ENCODE measurements around the gene HAUS2. TPM values are rescaled to one million over a fixed set of nuclear protein-coding genes. Genes with fewer than 3 reads are reported as not detected.
A peak's percentile ranks its signal among the peaks of the same experiment; 100 is the strongest.

Gene HAUS2
- polyA plus RNA-seq (2013, experiment 1 of 2), result 26.3 TPM
- 29.2 TPM for polyA plus RNA-seq (2013, experiment 2 of 2)

DNA sequence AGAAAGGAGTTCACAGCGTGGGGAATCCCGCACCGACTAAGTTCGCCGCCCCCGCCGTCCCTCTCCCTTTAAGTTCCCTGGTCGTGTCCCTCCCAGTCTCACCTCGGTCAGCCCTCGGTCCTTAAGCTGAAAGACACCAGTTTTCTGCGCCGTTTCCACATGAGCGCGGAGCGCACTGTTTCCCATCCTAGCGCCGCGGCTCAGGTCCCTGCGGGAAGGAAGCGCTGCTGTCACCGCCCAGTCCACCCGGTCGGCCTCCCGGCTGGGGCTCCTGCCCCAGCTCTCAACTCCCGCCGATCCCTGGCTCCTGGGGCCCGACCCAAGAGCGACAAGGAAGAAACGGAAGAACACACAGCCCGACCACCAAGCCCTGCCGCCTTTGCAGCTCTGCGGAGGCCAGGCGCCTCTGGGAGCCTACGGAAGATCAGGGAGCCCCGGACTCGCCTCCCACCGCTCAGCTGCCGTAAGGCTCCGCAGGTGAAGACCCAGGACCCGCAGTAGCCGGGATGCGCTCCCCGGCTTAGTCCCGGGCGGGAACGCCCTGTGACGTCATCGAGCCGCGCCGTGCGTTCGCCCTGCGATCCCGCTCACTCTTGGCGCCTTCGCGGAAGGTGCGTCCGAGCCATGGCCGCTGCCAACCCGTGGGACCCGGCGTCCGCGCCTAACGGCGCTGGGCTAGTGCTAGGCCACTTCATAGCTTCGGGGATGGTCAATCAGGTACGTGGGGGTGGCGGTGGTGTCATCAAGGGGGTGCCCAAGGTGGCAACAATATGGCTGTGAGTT, at the start of gene HAUS2, which contains the start of gene LRRC57:
HAUS2 (plus strand) TSS at position 590 of the 783 bp plus-strand sequence; CDS start at position 625, 35 bp downstream.
LRRC57 (minus strand) TSS at position 545 of the 783 bp plus-strand sequence; CDS start at position 186, 359 bp downstream.
- Histone ChIP-seq H3K9me3 (ENCODE audit: control insufficient read depth, low read length) (no peaks in the 10 kb centered on the region), H3K4me3 (ENCODE audit: extremely low read depth, insufficient read depth, low read length, poor library complexity, severe bottlenecking) (peak within 1 kb of the TSS; percentile 91), H3K4me1 (ENCODE audit: control insufficient read depth, insufficient read depth, low read length, poor library complexity, severe bottlenecking) (peaks cover 12% of the 10 kb centered on the region), H3K36me3 (ENCODE audit: control insufficient read depth, insufficient read depth, low read length) (peaks cover 29% of the 10 kb centered on the region), H3K27ac (ENCODE audit: low read depth, low read length, severe bottlenecking) (peak within 1 kb of the TSS; percentile 52)
- WGBS, 2 experiments (ENCODE audit: insufficient coverage in 2 of 2), result 0% methylated on average over 62 to 65 of the region's 71 CpGs

DNA sequence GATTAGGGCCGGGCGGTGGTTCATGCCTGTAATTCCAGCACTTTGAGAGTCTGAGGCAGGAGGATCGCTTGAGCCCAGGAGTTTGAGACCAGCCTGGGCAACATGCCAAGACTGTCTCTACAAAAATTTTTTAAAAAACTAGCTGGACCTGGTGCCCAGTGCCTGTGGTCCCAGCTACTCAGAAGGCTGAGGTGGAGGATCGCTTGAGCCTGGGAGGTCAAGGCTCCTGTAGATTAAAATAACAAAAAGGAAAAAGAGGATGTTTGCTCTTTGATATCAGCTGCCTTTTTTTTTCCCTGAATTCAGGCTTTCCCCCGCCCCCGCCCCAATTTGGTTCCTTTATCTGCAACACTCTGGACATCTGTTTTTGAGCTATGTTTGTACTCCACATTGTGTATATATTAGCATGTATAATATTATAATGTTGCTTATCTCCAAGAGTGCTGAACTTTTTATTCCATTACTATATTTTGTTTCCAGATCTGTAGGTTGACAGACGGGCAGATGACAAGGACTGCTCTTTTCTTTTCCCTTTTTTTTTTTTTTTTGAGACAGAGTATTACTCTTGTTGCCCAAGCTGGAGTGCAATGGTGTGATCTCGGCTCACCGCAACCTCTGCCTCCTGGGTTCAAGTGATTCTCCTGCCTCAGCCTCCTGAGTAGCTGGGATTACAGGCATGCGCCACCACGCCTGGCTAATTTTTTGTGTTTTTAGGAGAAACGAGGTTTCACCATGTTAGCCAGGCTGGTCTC, 48.6 kb upstream of the HAUS2 start:
- Histone ChIP-seq H3K4me3 (ENCODE audit: extremely low read depth, insufficient read depth, low read length, poor library complexity, severe bottlenecking) (no peak overlapping the region), H3K36me3 (ENCODE audit: control insufficient read depth, insufficient read depth, low read length) (peaks cover 44% of the 10 kb centered on the region), H3K4me1 (ENCODE audit: control insufficient read depth, insufficient read depth, low read length, poor library complexity, severe bottlenecking) (peaks cover 16% of the 10 kb centered on the region), H3K9me3 (ENCODE audit: control insufficient read depth, low read length) (no peaks in the 10 kb centered on the region), H3K27ac (ENCODE audit: low read depth, low read length, severe bottlenecking) (peak overlapping the region; percentile 43)
- WGBS, 2 experiments (ENCODE audit: insufficient coverage in 2 of 2), result 68 to 88% methylated on average over 4 to 7 of the region's 12 CpGs

DNA sequence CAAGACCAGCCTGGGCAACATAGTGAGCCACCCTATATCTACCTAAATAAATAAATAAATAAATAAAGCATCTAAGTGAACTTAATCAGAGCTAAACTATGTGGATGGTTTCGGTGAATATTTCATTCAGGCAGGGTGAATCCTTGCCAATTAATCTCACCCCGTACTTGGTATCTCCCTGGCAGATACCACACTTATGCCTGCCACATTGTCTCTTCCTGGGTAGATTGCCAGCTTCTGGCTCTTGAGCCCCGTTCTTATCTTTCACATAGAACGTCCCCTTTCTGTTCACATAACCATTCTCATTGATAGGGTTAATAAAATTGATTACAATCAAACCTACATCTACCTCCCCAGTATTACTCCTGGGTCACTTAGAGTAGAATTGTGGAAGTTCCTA, 46.2 kb upstream of the HAUS2 start:
- no peak overlapping the region for H3K27ac ChIP-seq (ENCODE audit: low read depth, low read length, severe bottlenecking)
- H3K9me3 ChIP-seq (ENCODE audit: control insufficient read depth, low read length), result no peaks in the 10 kb centered on the region
- 94 to 100% methylated on average over 2 of the region's 4 CpGs for WGBS, 2 experiments (ENCODE audit: insufficient coverage in 2 of 2)
- H3K4me3 ChIP-seq (ENCODE audit: extremely low read depth, insufficient read depth, low read length, poor library complexity, severe bottlenecking), result no peak overlapping the region
- H3K4me1 ChIP-seq (ENCODE audit: control insufficient read depth, insufficient read depth, low read length, poor library complexity, severe bottlenecking), result peaks cover 16% of the 10 kb centered on the region
- peaks cover 49% of the 10 kb centered on the region for H3K36me3 ChIP-seq (ENCODE audit: control insufficient read depth, insufficient read depth, low read length)

DNA sequence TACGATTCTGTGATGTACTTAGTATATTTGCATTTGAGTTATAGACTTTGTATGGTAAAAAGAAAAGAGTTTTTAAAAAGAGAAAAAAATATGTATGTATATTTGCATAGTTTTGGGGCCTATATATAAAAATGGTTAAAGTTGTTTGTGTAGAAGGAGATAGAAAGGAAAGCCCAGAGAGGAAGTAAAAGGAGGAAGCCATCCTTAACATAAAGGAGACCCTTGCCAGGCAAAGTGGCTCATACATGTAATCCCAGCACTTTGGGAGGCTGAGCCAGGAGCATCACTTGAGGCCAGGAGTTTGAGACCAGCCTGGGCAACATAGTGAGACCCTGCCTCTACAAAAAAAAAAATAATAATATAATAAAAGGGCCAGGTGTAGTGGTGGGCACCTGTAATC, 44.8 kb upstream of the HAUS2 start:
- Histone ChIP-seq H3K27ac (ENCODE audit: low read depth, low read length, severe bottlenecking) (no peak overlapping the region), H3K36me3 (ENCODE audit: control insufficient read depth, insufficient read depth, low read length) (peaks cover 49% of the 10 kb centered on the region), H3K4me3 (ENCODE audit: extremely low read depth, insufficient read depth, low read length, poor library complexity, severe bottlenecking) (no peak overlapping the region), H3K9me3 (ENCODE audit: control insufficient read depth, low read length) (no peaks in the 10 kb centered on the region), H3K4me1 (ENCODE audit: control insufficient read depth, insufficient read depth, low read length, poor library complexity, severe bottlenecking) (peaks cover 4% of the 10 kb centered on the region)
- WGBS, 2 experiments (ENCODE audit: insufficient coverage in 2 of 2), result 100% methylated on average over 1 of the region's 1 CpG

DNA sequence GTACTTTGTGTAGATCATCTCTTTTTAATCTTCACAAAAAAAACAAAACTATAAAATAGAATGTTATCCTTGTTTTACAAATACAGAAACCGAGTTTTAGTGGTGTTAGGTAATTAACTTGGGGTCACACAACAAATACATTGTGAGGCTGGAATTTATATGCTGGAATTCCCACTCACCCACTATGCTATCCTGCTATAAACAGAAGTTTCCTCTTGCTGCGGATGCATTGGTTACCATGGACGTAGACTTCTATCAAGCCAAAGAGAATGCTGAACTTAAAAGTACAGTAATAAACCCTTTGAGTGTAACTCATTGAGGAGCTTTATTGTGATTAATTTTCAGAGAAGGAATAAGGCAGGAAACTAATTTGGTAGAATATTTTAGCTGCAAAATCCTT, 44.0 kb upstream of the HAUS2 start:
- 100% methylated on average over 1 of the region's 3 CpGs; no CpG with 5 or more reads in 1 of the 2 experiments for WGBS, 2 experiments (ENCODE audit: insufficient coverage in 2 of 2)
- H3K27ac ChIP-seq (ENCODE audit: low read depth, low read length, severe bottlenecking), result no peak overlapping the region

DNA sequence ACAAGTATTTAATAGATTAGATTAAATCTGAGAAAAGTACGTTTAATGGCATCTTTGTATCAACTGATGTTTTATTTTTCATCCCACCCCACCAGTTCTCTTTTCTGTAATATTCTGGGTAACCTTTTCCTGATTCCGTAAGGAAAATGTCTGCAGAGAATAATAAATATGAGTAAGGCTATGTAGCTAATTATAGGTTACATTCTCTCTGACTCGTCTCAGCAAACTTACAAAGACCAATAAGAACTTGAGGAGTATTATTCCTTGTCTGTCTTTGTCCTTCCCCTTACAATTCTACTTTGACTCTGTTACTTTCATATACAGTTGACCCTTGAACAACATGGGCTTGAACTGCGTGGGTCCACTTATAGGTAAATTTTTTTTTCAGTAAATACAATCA, 41.1 kb upstream of the HAUS2 start:
- Histone ChIP-seq H3K36me3 (ENCODE audit: control insufficient read depth, insufficient read depth, low read length) (peaks cover 48% of the 10 kb centered on the region), H3K4me1 (ENCODE audit: control insufficient read depth, insufficient read depth, low read length, poor library complexity, severe bottlenecking) (peaks cover 6% of the 10 kb centered on the region), H3K27ac (ENCODE audit: low read depth, low read length, severe bottlenecking) (no peak overlapping the region), H3K9me3 (ENCODE audit: control insufficient read depth, low read length) (no peaks in the 10 kb centered on the region), H3K4me3 (ENCODE audit: extremely low read depth, insufficient read depth, low read length, poor library complexity, severe bottlenecking) (no peak overlapping the region)
- 80 to 100% methylated on average over 1 of the region's 4 CpGs for WGBS, 2 experiments (ENCODE audit: insufficient coverage in 2 of 2)

More for the DNA sequence above, 44.0 kb upstream of the HAUS2 start:
- Histone ChIP-seq H3K9me3 (ENCODE audit: control insufficient read depth, low read length) (no peaks in the 10 kb centered on the region), H3K4me3 (ENCODE audit: extremely low read depth, insufficient read depth, low read length, poor library complexity, severe bottlenecking) (no peak overlapping the region), H3K4me1 (ENCODE audit: control insufficient read depth, insufficient read depth, low read length, poor library complexity, severe bottlenecking) (no peaks in the 10 kb centered on the region), H3K36me3 (ENCODE audit: control insufficient read depth, insufficient read depth, low read length) (peaks cover 47% of the 10 kb centered on the region)

DNA sequence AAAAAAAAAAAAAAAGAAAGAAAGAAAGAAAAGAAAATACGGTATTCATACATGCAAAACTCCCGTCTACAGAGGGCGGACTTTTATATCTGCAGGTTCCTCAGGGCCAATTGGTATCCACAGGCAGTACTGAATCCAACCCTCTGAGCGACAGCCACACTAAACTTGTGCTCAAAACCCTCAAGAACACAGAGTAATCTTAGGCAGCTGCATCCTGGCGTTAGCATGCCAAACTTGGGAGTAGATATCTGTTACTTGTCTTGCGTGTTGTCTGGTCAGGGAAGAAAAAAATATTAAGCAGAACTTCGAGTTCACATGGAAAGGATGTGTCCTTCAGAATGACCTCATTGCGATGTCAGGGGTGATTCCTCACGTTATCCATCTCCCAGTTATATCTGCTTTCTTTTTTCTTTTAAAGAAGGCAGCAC, 40.4 kb upstream of the HAUS2 start:
- 89 to 99% methylated on average over 8 of the region's 9 CpGs for WGBS, 2 experiments (ENCODE audit: insufficient coverage in 2 of 2)
- H3K9me3 ChIP-seq (ENCODE audit: control insufficient read depth, low read length), result no peaks in the 10 kb centered on the region
- H3K36me3 ChIP-seq (ENCODE audit: control insufficient read depth, insufficient read depth, low read length), result peaks cover 49% of the 10 kb centered on the region
- no peak overlapping the region for H3K27ac ChIP-seq (ENCODE audit: low read depth, low read length, severe bottlenecking)
- H3K4me1 ChIP-seq (ENCODE audit: control insufficient read depth, insufficient read depth, low read length, poor library complexity, severe bottlenecking), result peaks cover 6% of the 10 kb centered on the region
- H3K4me3 ChIP-seq (ENCODE audit: extremely low read depth, insufficient read depth, low read length, poor library complexity, severe bottlenecking), result no peak overlapping the region

DNA sequence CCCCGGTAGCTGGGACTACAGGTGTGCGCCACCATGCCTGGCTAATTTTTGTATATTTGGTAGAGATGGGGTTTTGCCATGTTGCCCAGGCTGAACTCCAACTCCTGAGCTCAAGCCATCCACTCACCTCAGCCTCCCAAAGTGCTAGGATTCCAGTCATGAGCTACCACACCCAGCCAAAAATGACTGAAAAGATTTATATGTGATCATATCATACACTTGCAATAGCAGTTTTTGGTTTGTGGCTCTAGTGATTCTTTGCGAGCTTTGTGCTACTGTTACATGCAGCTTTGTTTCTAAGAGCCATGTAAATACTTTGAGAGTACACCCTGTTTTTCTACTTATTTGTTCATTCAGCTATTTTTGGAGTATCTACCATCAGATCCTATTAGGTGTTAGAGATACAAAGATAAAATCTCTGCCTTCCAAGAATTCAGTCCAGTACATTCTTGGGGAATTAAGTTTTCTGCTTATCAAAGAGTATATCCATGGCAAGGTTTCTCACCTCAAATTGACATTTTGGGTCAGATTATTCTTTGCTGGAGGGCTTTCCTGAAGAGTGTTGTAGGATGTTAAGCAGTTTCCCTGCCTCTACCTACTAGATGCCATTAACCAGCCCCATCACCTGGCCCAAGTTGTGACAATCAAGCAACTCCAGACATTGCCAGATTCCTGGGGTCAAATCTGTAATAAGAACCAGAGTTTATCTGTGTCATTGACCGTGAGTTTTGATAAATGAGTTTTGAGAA, 38.2 kb upstream of the HAUS2 start:
- H3K27ac ChIP-seq (ENCODE audit: low read depth, low read length, severe bottlenecking), result no peak overlapping the region
- 100% methylated on average over 1 of the region's 4 CpGs; no CpG with 5 or more reads in 1 of the 2 experiments for WGBS, 2 experiments (ENCODE audit: insufficient coverage in 2 of 2)
- no peak overlapping the region for H3K4me3 ChIP-seq (ENCODE audit: extremely low read depth, insufficient read depth, low read length, poor library complexity, severe bottlenecking)
- H3K4me1 ChIP-seq (ENCODE audit: control insufficient read depth, insufficient read depth, low read length, poor library complexity, severe bottlenecking), result peaks cover 6% of the 10 kb centered on the region
- peaks cover 59% of the 10 kb centered on the region for H3K36me3 ChIP-seq (ENCODE audit: control insufficient read depth, insufficient read depth, low read length)
- H3K9me3 ChIP-seq (ENCODE audit: control insufficient read depth, low read length), result no peaks in the 10 kb centered on the region

DNA sequence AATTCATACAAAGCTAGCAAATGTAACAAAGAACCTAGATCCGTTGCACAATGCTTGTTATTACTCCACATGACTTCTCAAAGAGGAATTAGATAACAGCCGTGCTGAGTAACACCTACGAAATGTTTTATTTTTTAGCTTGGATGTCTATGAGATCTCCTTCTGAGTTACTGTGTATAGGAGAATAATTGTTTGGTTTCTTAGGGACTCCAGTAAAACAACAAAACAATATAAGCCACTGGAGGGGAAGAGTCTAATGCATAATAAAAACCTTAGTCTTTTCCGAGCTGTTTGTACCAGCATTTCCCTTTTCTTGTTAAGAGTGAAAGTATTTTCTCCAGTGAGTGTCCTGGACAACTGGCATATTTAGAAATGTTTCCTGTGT, 37.6 kb upstream of the HAUS2 start:
- WGBS, 2 experiments (ENCODE audit: insufficient coverage in 2 of 2), result no CpG with 5 or more reads among the region's 4 CpGs
- Histone ChIP-seq H3K4me3 (ENCODE audit: extremely low read depth, insufficient read depth, low read length, poor library complexity, severe bottlenecking) (no peak overlapping the region), H3K9me3 (ENCODE audit: control insufficient read depth, low read length) (no peaks in the 10 kb centered on the region), H3K4me1 (ENCODE audit: control insufficient read depth, insufficient read depth, low read length, poor library complexity, severe bottlenecking) (peaks cover 6% of the 10 kb centered on the region), H3K27ac (ENCODE audit: low read depth, low read length, severe bottlenecking) (no peak overlapping the region), H3K36me3 (ENCODE audit: control insufficient read depth, insufficient read depth, low read length) (peaks cover 65% of the 10 kb centered on the region)

DNA sequence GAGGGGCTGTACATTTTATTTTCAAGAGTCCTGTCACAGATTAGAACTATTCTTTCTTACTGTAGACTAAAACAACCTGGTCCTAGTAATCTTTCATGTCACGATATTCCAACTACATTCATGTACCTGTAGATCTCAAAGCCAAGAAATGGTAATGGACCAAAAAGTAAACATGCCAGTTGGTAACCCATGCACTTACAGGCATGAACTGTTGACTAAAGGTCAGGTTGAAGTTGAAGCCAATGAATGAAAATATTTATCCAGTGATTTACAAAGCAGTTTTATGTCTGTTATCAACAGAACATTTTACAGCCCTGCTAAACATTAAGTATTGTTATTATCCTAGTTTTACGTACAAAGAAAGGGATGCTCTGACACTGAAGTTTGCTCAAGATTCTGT, 25.3 kb upstream of the HAUS2 start:
- no peaks in the 10 kb centered on the region for H3K9me3 ChIP-seq (ENCODE audit: control insufficient read depth, low read length)
- no peak overlapping the region for H3K4me3 ChIP-seq (ENCODE audit: extremely low read depth, insufficient read depth, low read length, poor library complexity, severe bottlenecking)
- H3K4me1 ChIP-seq (ENCODE audit: control insufficient read depth, insufficient read depth, low read length, poor library complexity, severe bottlenecking), result no peaks in the 10 kb centered on the region
- WGBS, 2 experiments (ENCODE audit: insufficient coverage in 2 of 2), result 80 to 100% methylated on average over 1 of the region's 2 CpGs
- no peak overlapping the region for H3K27ac ChIP-seq (ENCODE audit: low read depth, low read length, severe bottlenecking)
- peaks cover 72% of the 10 kb centered on the region for H3K36me3 ChIP-seq (ENCODE audit: control insufficient read depth, insufficient read depth, low read length)

Measured in mesodermal cell (in vitro differentiated cells).